CD14-positive monocyte (primary cell): ENCODE data around the gene MSH2. TPM values are rescaled to one million over a fixed set of nuclear protein-coding genes. Genes with fewer than 3 reads are reported as not detected.
"Not testable (repeated sequence)": the region's sequence is repeated elsewhere in the genome, so short reads cannot be mapped to it uniquely, and the experiment has no call there.

Experiments
- DNase-seq, 3 donors: peaks; one replicate each; pipeline ENCODE4 v3.0.0-alpha.2; 2011 to 2022
- H2AFZ ChIP-seq: 2 replicates; pipeline ENCODE4 v1.6.0; 2012; ENCODE audit warnings: mild to moderate bottlenecking, low read depth, low read length, inconsistent platforms; ENCODE audit not compliant: insufficient read depth, poor library complexity, severe bottlenecking
- H3K27ac ChIP-seq, 2 donors: 1 replicate in 1 of 2; 2 replicates in 1 of 2; pipeline ENCODE4 v1.5.1; 2012 to 2013; ENCODE audit warnings: low read length in 2 of 2, control low read depth in 1 of 2, inconsistent platforms in 1 of 2, low read depth in 1 of 2, mild to moderate bottlenecking in 1 of 2
- H3K27me3 ChIP-seq, 2 donors: one replicate each; pipeline versions ENCODE4 v1.6.0 to v1.6.1; 2011 to 2013; ENCODE audit warnings: low read length in 2 of 2; ENCODE audit not compliant: control insufficient read depth in 2 of 2, insufficient read depth in 2 of 2
- H3K36me3 ChIP-seq, 2 donors: replicated peaks in 1 of 2; 1 replicate in 1 of 2; 2 replicates in 1 of 2; pipeline versions ENCODE4 v1.5.1 to v1.6.1; 2012 to 2013; ENCODE audit warnings: low read length in 2 of 2, control low read depth in 1 of 2, inconsistent platforms in 1 of 2, mild to moderate bottlenecking in 1 of 2; ENCODE audit not compliant: insufficient read depth in 2 of 2, control insufficient read depth in 1 of 2
- H3K4me1 ChIP-seq, 2 donors: 1 replicate in 1 of 2; 2 replicates in 1 of 2; pipeline versions ENCODE4 v1.5.1 to v1.6.1; 2012 to 2013; ENCODE audit warnings: low read length in 2 of 2, control low read depth in 1 of 2, inconsistent platforms in 1 of 2, mild to moderate bottlenecking in 1 of 2, moderate library complexity in 1 of 2; ENCODE audit not compliant: insufficient read depth in 2 of 2, control insufficient read depth in 1 of 2
- H3K4me2 ChIP-seq: replicated peaks from 2 replicates; pipeline ENCODE3; 2012; ENCODE audit warnings: low read length, moderate library complexity, mild to moderate bottlenecking; ENCODE audit not compliant: poor library complexity, severe bottlenecking; ENCODE audit errors: extremely low read depth
- H3K4me3 ChIP-seq, 3 experiments: fragments of 200-600 bp in 1 of 3; sonication (generic) in 1 of 3; replicated peaks in 1 of 3; 1 replicate in 2 of 3; 2 replicates in 1 of 3; pipeline ENCODE4 v1.5.1; 2011 to 2013; ENCODE audit warnings: low read length in 3 of 3, mild to moderate bottlenecking in 3 of 3, control low read depth in 2 of 3, low read depth in 2 of 3, inconsistent platforms in 1 of 3, moderate library complexity in 1 of 3
- H3K79me2 ChIP-seq: 2 replicates; pipeline ENCODE4 v1.6.0; 2012; ENCODE audit warnings: mild to moderate bottlenecking, control low read depth, inconsistent platforms, low read length, moderate library complexity; ENCODE audit not compliant: insufficient read depth
- H3K9ac ChIP-seq: 2 replicates; pipeline ENCODE4 v1.6.0; 2017; ENCODE audit warnings: low read length, mild to moderate bottlenecking; ENCODE audit not compliant: insufficient read depth, poor library complexity, severe bottlenecking
- H3K9me3 ChIP-seq, 2 donors: replicated peaks in 1 of 2; 1 replicate in 1 of 2; 2 replicates in 1 of 2; pipeline versions ENCODE4 v1.5.1 to v1.6.1; 2012 to 2013; ENCODE audit warnings: low read length in 2 of 2, control low read depth in 1 of 2; ENCODE audit not compliant: control insufficient read depth in 1 of 2, insufficient read depth in 1 of 2
- H4K20me1 ChIP-seq: 2 replicates; pipeline ENCODE4 v1.6.0; 2012; ENCODE audit warnings: mild to moderate bottlenecking, low read length, control low read depth, moderate library complexity; ENCODE audit not compliant: insufficient read depth
- H3K27ac Mint-ChIP-seq, 7 donors: one replicate each; pipeline ENCODE4 v1.8.0; 2020; ENCODE audit warnings: mild to moderate bottlenecking in 7 of 7, mixed read lengths in 7 of 7, moderate library complexity in 6 of 7, inconsistent platforms in 2 of 7
- H3K27me3 Mint-ChIP-seq, 3 donors: one replicate each; pipeline ENCODE4 v1.8.0; 2021 to 2022; ENCODE audit warnings: low read depth in 3 of 3, mild to moderate bottlenecking in 3 of 3, mixed read lengths in 3 of 3, moderate library complexity in 3 of 3, inconsistent platforms in 1 of 3
- H3K36me3 Mint-ChIP-seq, 2 donors: one replicate each; pipeline ENCODE4 v1.8.0; 2020; ENCODE audit warnings: mixed read lengths in 2 of 2, inconsistent platforms in 1 of 2, mild to moderate bottlenecking in 1 of 2
- H3K4me1 Mint-ChIP-seq: one replicate; pipeline ENCODE4 v1.8.0; 2020; ENCODE audit warnings: mild to moderate bottlenecking, mixed read lengths
- H3K4me3 Mint-ChIP-seq, 2 donors: one replicate each; pipeline ENCODE4 v1.8.0; 2020; ENCODE audit warnings: mild to moderate bottlenecking in 2 of 2, mixed read lengths in 2 of 2, moderate library complexity in 1 of 2
- H3K9me3 Mint-ChIP-seq, 7 donors: one replicate each; pipeline ENCODE4 v1.8.0; 2020 to 2022; ENCODE audit warnings: mixed read lengths in 7 of 7, mild to moderate bottlenecking in 6 of 7, moderate library complexity in 6 of 7, inconsistent platforms in 2 of 7
- WGBS: methylation state at CpG from one replicate; pipeline ENCODE4 v1.1.5; 2013; ENCODE audit warnings: missing lambda C conversion rate; ENCODE audit not compliant: insufficient coverage; 5-methylcytosine and 5-hydroxymethylcytosine counted together
- intact Hi-C, 2 donors: fragments of 100-400 bp; cut with micrococcal nuclease; formaldehyde crosslinking; loops; one replicate each; pipeline versions ENCODE4 v1.15.0 to v1.15.1; 2023
- polyA plus RNA-seq, 3 donors: library from polyadenylated mRNA; depleted of rRNA in 1 of 3; unstranded in 2 of 3; stranded (reverse) in 1 of 3; fragments of 300-500 nt in 2 of 3; fragments of >200 nt in 1 of 3; fragmentation: Illumina TruSeq in 2 of 3; gene quantifications; 1 replicate in 2 of 3; 2 replicates in 1 of 3; pipeline ENCODE4 v1.2.3, GENCODE V29; 2012 to 2021
- TF ChIP-seq, protein P1 (sequence below): fragments of 200-600 bp; IDR thresholded peaks from one replicate; pipeline ENCODE4 v1.8.0; 2022; ENCODE audit warnings: antibody characterized with exemption, mild to moderate bottlenecking

MSH2 gene
- polyA plus RNA-seq, 3 donors: 1.5 to 2.8 (median 2.0) TPM

DNA sequence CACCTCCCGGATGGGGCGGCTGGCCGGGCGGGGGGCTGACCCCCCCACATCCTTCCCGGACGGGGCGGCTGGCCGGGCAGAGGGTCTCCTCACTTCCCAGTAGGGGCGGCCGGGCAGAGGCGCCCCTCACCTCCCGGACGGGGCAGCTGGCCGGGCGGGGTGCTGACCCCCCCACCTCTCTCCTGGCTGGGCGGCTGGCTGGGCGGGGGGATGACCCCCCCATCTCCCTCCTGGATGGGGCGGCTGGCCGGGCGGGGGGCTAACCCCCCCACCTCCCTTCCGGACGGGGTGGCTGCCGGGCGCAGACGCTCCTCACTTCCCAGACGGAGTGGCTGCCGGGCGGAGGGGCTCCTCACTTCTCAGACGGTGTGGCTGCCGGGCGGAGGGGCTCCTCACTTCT is 30.5 kb downstream of the MSH2 start:
- H3K27ac Mint-ChIP-seq, DNase-seq, H3K79me2 ChIP-seq, H3K9ac ChIP-seq, H3K4me2 ChIP-seq, H3K9me3 Mint-ChIP-seq, H4K20me1 ChIP-seq, H3K27me3 ChIP-seq, H2AFZ ChIP-seq, H3K4me3 Mint-ChIP-seq, H3K4me1 ChIP-seq, H3K9me3 ChIP-seq, H3K27ac ChIP-seq, H3K4me3 ChIP-seq, H3K4me1 Mint-ChIP-seq, H3K27me3 Mint-ChIP-seq: not testable (repeated sequence)
- peaks cover 39 to 40% of the 10 kb centered on the region in 2 donors for H3K36me3 Mint-ChIP-seq
- intact Hi-C loops: loop anchor here in 1 of 2 donors (10.0 kb wide), 1 partner anchor 331 kb away; no protein-coding TSS in a partner anchor
- H3K36me3 ChIP-seq: peaks cover 13 to 16% of the 10 kb centered on the region in 2 donors
- WGBS: no CpG with 5 or more reads among the region's 31 CpGs

DNA sequence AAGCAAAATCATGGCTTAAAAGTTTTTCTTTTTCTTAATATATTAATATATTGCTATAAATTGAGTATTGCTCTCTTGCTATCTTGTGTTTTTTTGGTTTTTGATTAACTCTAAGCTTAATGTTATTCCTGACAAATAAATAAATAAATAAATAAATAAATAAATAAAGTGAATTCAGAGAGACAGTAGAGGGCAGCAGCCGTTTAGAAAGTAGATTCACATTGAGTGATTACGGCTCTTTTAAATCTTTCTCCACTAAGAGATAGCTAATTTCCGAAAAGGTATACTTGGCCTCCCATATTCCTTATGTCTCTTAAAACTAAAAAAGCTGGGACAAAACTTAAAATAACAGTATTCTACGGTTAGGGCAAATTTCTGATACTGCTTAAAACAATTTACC is 34.3 kb downstream of the MSH2 start:
- H3K27me3 Mint-ChIP-seq: no peaks in the 10 kb centered on the region
- H2AFZ ChIP-seq: no peak overlapping the region
- H3K36me3 ChIP-seq: no peaks in the 10 kb centered on the region
- intact Hi-C loops: loop anchor here in 1 of 2 donors (10.0 kb wide), 1 partner anchor 328 kb away; no protein-coding TSS in a partner anchor
- WGBS: no CpG with 5 or more reads among the region's 4 CpGs
- peaks cover 3% of the 10 kb centered on the region for H3K4me1 Mint-ChIP-seq
- no peak overlapping the region for H3K4me2 ChIP-seq
- H3K27ac Mint-ChIP-seq: no peak overlapping the region
- no peak overlapping the region for H3K9ac ChIP-seq
- no peak overlapping the region for H3K27ac ChIP-seq
- H3K4me1 ChIP-seq: no peaks in the 10 kb centered on the region
- no peak overlapping the region for H3K4me3 ChIP-seq
- H3K27me3 ChIP-seq: no peaks in the 10 kb centered on the region
- TF ChIP-seq, protein P1, sequence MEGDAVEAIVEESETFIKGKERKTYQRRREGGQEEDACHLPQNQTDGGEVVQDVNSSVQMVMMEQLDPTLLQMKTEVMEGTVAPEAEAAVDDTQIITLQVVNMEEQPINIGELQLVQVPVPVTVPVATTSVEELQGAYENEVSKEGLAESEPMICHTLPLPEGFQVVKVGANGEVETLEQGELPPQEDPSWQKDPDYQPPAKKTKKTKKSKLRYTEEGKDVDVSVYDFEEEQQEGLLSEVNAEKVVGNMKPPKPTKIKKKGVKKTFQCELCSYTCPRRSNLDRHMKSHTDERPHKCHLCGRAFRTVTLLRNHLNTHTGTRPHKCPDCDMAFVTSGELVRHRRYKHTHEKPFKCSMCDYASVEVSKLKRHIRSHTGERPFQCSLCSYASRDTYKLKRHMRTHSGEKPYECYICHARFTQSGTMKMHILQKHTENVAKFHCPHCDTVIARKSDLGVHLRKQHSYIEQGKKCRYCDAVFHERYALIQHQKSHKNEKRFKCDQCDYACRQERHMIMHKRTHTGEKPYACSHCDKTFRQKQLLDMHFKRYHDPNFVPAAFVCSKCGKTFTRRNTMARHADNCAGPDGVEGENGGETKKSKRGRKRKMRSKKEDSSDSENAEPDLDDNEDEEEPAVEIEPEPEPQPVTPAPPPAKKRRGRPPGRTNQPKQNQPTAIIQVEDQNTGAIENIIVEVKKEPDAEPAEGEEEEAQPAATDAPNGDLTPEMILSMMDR: peak; percentile 25
- no peaks in the 10 kb centered on the region for H3K9me3 ChIP-seq
- peaks cover 23 to 24% of the 10 kb centered on the region in 2 donors for H3K36me3 Mint-ChIP-seq
- peaks cover 0 to under 1% (median under 1%) of the 10 kb centered on the region in 7 donors for H3K9me3 Mint-ChIP-seq
- no peak for DNase-seq
- no peaks in the 10 kb centered on the region for H4K20me1 ChIP-seq
- H3K4me3 Mint-ChIP-seq: no peak overlapping the region
- no peaks in the 10 kb centered on the region for H3K79me2 ChIP-seq
